Ovary (tissue), 3 donors: ENCODE measurements around the gene MOGAT1.

Experiments
- CTCF ChIP-seq, 3 donors: fragments of 450-650 bp in 2 of 3; fragments of 200-600 bp in 1 of 3; IDR thresholded peaks; one replicate each; pipeline versions ENCODE4 v1.5.1 to v1.8.0; 2016 to 2022; ENCODE audit warnings: antibody characterized with exemption in 3 of 3, mild to moderate bottlenecking in 1 of 3
- EP300 ChIP-seq: sonication (generic); formaldehyde crosslinking; IDR thresholded peaks from one replicate; pipeline ENCODE4 v1.6.1; 2017; ENCODE audit warnings: antibody characterized with exemption
- POLR2A ChIP-seq: fragments of 450-650 bp; IDR thresholded peaks from one replicate; pipeline ENCODE4 v1.6.1; 2017; ENCODE audit warnings: antibody characterized with exemption, mild to moderate bottlenecking, moderate library complexity
- donor health status: DM: no; HTN: no; CAD: no.

- TF ChIP-seq CTCF (IDR thresholded peaks at IDR 0.05), result no peak
- TF ChIP-seq POLR2A, result no peak
- TF ChIP-seq EP300, result no peak
Measured at GRCh38 chr2:222663479-222663878, 8.0 kb upstream of the MOGAT1 start.
